Ascending aorta (tissue), 2 donors: ENCODE data around the gene EPGN. TPM values are rescaled to one million over a fixed set of nuclear protein-coding genes. Genes with fewer than 3 reads are reported as not detected.

Experiments used
- DNase-seq, 2 donors: peaks; one replicate each; pipeline ENCODE4 v3.0.0-alpha.2; 2019; ENCODE audit warnings: low spot score in 2 of 2
- H3K27ac ChIP-seq, 2 donors: fragments of 200-600 bp; sonication (generic); one replicate each; pipeline ENCODE4 v1.5.1; 2016 to 2017; ENCODE audit warnings: mild to moderate bottlenecking in 1 of 2
- H3K27me3 ChIP-seq: fragments of 200-600 bp; sonication (generic); one replicate; pipeline ENCODE4 v1.5.1; 2017
- H3K36me3 ChIP-seq, 2 donors: fragments of 200-600 bp; sonication (generic); one replicate each; pipeline ENCODE4 v1.5.1; 2016
- H3K4me1 ChIP-seq, 2 donors: fragments of 200-600 bp; sonication (generic); one replicate each; pipeline ENCODE4 v1.5.1; 2016 to 2017; ENCODE audit warnings: mild to moderate bottlenecking in 1 of 2
- H3K4me3 ChIP-seq, 2 donors: fragments of 200-600 bp; sonication (generic); one replicate each; pipeline ENCODE4 v1.5.1; 2016 to 2017; ENCODE audit warnings: mild to moderate bottlenecking in 1 of 2
- H3K9me3 ChIP-seq, 2 donors: fragments of 200-600 bp; sonication (generic); one replicate each; pipeline ENCODE4 v1.5.1; 2016
- intact Hi-C: fragments of 100-400 bp; cut with DNase I; formaldehyde crosslinking; loops from one replicate; pipeline ENCODE4 v1.15.1; 2023
- total RNA-seq: library from RNA; depleted of rRNA; stranded (reverse); fragments of >200 nt; gene quantifications from one replicate; pipeline ENCODE4 v1.1.0, GENCODE V29; 2016
- TF ChIP-seq, protein P1 (sequence below), 3 experiments: fragments of 200-600 bp in 2 of 3; fragments of 450-650 bp in 1 of 3; sonication (generic) in 2 of 3; IDR thresholded peaks; one replicate each; pipeline ENCODE4 v1.5.1; 2016 to 2019; ENCODE audit warnings: antibody characterized with exemption in 3 of 3, mild to moderate bottlenecking in 1 of 3, moderate library complexity in 1 of 3

Gene EPGN
- total RNA-seq, 1 donor from 2014 or later, result not detected

DNA sequence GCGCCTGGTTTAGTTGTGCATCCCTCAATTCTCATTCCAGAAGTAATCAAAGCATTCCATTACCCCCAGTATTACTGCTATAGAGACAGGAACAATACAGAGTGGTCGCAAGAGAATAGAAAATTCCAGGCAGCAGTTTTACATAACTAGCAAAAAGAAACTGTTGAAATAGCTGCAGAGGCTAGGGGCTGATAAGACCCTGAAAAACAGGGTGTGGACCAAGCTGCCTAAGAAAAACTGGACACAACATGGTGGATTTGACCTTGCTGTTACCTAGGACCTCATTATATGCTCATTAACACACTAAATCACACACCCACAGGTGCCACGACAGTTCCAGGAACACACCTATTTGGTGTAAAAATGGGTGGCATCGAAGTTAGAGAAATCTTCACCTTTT lies 15.4 kb downstream of the EPGN start:
- no peaks in the 10 kb centered on the region for H3K27me3 ChIP-seq
- H3K36me3 ChIP-seq, result no peaks in the 10 kb centered on the region
- H3K9me3 ChIP-seq, result no peaks in the 10 kb centered on the region
- no peak overlapping the region for H3K27ac ChIP-seq
- no peak overlapping the region for H3K4me3 ChIP-seq
- no peaks in the 10 kb centered on the region for H3K4me1 ChIP-seq
- TF ChIP-seq, protein P1, sequence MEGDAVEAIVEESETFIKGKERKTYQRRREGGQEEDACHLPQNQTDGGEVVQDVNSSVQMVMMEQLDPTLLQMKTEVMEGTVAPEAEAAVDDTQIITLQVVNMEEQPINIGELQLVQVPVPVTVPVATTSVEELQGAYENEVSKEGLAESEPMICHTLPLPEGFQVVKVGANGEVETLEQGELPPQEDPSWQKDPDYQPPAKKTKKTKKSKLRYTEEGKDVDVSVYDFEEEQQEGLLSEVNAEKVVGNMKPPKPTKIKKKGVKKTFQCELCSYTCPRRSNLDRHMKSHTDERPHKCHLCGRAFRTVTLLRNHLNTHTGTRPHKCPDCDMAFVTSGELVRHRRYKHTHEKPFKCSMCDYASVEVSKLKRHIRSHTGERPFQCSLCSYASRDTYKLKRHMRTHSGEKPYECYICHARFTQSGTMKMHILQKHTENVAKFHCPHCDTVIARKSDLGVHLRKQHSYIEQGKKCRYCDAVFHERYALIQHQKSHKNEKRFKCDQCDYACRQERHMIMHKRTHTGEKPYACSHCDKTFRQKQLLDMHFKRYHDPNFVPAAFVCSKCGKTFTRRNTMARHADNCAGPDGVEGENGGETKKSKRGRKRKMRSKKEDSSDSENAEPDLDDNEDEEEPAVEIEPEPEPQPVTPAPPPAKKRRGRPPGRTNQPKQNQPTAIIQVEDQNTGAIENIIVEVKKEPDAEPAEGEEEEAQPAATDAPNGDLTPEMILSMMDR (IDR thresholded peaks at IDR 0.05), result no peak
- no peak for DNase-seq
- intact Hi-C loops, result no loop called here

DNA sequence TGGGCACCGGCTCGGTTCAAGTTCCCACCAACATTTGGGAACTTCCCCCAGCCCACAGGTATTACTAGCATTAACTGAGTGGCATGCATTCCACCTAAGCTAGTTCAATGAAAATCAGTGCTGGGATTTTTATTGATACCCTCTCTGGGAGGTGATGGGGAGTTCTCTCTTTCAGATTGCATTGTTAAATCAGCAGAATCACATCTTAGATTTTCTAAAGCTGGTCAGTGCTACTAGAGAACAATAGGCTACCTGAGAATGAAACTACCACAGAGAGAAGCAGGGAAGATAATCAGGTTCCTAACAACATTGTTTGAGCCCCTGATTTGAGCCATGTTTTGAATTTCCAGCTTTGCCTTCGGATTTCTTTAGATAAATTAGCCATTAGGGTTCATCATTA lies 16.0 kb downstream of the EPGN start:
- H3K4me1 ChIP-seq, result no peaks in the 10 kb centered on the region
- TF ChIP-seq, protein P1 (IDR thresholded peaks at IDR 0.05), result no peak
- H3K27me3 ChIP-seq, result no peaks in the 10 kb centered on the region
- no peak for DNase-seq
- H3K27ac ChIP-seq, result no peak overlapping the region
- no peak overlapping the region for H3K4me3 ChIP-seq
- no peaks in the 10 kb centered on the region for H3K36me3 ChIP-seq
- H3K9me3 ChIP-seq, result no peaks in the 10 kb centered on the region
- intact Hi-C loops, result no loop called here

DNA sequence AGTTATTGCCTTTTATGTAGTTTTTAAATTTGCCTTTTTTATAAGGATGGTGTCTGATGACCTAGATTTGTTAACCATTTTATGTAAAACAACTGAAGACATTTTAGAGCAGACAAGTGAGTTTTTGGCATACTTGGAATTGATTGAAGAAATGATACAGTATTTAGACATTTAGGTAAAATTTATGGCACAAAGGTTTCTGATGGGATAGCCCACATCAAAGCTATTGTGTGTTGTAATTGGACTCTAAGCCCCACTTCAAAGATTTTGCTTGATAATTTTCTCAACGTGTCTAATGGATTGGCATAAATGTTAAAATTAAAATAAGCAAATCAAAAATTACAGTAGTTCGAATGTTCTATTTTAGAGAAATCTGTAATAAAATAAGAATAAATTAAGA lies 17.6 kb downstream of the EPGN start:
- no peaks in the 10 kb centered on the region for H3K4me1 ChIP-seq
- no peaks in the 10 kb centered on the region for H3K9me3 ChIP-seq
- H3K4me3 ChIP-seq, result no peak overlapping the region
- no peak for DNase-seq
- no peaks in the 10 kb centered on the region for H3K36me3 ChIP-seq
- no peak overlapping the region for H3K27ac ChIP-seq
- intact Hi-C loops, result no loop called here
- TF ChIP-seq, protein P1 (IDR thresholded peaks at IDR 0.05), result no peak
- H3K27me3 ChIP-seq, result no peaks in the 10 kb centered on the region

DNA sequence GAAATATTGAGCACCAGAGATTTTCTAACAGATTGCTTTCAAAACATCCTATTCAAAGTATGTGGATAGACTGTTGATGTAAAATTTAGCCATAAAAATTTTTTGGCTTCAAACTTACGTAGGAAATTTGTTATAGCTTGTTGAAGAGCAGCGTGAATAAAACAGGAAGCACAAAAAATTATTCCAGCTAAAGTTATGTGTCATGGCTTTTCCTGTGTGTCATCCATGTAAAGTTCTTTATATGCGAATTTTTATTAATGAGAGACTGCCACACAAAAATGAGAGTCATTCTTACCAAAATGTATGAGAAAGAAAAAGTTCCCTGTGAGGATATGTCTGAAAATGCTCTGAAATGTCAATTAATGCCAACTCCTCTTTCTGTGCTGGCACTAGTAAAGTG lies 19.5 kb downstream of the EPGN start:
- Histone ChIP-seq H3K4me1 (no peaks in the 10 kb centered on the region), H3K27ac (no peak overlapping the region), H3K9me3 (no peaks in the 10 kb centered on the region), H3K4me3 (no peak overlapping the region), H3K36me3 (no peaks in the 10 kb centered on the region), H3K27me3 (no peaks in the 10 kb centered on the region)
- TF ChIP-seq, protein P1 (IDR thresholded peaks at IDR 0.05), result no peak
- no peak for DNase-seq
- intact Hi-C loops, result no loop called here

DNA sequence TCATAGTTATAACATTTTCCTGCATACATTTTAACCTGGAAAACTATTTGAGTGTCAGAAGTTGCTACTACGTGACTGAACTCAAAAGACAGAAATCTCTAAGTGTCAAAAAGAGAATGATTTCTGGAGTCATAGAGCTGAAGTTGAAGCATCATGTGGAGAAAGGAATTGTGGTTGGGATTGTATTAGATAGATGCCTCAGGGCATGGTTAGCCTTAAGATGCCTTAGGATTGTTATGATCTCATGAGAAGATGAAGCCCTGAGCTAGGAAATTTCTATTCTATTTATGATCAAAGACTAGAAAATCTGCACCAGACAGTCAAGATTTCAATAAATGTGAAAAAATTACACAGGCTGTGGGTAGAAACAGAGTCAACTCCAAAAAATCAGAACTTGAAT lies 20.2 kb downstream of the EPGN start:
- no peaks in the 10 kb centered on the region for H3K27me3 ChIP-seq
- no peak overlapping the region for H3K4me3 ChIP-seq
- H3K36me3 ChIP-seq, result no peaks in the 10 kb centered on the region
- DNase-seq, result no peak
- no peaks in the 10 kb centered on the region for H3K9me3 ChIP-seq
- no peaks in the 10 kb centered on the region for H3K4me1 ChIP-seq
- intact Hi-C loops, result no loop called here
- TF ChIP-seq, protein P1 (IDR thresholded peaks at IDR 0.05), result no peak
- no peak overlapping the region for H3K27ac ChIP-seq

DNA sequence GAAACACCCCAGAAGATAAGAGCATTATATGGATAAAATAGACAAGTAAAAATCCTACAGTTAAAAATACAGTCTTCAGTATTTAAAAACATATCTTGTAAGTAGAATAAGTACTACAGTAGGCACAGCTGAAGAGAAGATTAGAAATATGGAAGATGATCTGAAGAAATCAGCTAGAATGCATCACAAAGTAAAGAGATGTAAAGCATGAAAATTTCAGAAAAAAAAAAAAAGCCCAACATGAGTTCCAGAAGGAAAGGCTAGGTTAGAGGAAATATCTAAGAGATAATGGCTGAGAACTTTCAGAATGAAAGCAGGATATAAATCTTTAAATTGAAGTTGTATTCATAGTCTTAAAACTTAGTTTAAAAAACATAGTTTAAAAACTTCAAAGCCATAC lies 21.0 kb downstream of the EPGN start:
- Histone ChIP-seq H3K27me3 (no peaks in the 10 kb centered on the region), H3K27ac (no peak overlapping the region), H3K9me3 (no peaks in the 10 kb centered on the region), H3K4me3 (no peak overlapping the region), H3K36me3 (no peaks in the 10 kb centered on the region), H3K4me1 (no peaks in the 10 kb centered on the region)
- TF ChIP-seq, protein P1 (IDR thresholded peaks at IDR 0.05), result no peak
- intact Hi-C loops, result no loop called here
- DNase-seq, result no peak
